Fibroblast of skin of right quadriceps (primary cell): ENCODE data around the gene ZC3H12A.
A peak's percentile ranks its signal among the peaks of the same experiment; 100 is the strongest.

Experiments
- DNase-seq: peaks from one replicate; pipeline ENCODE4 v3.0.0-alpha.2; 2013

Gene ZC3H12A

GRCh38 chr1:37474046-37474696, at the start of gene ZC3H12A:
Gene ZC3H12A, plus strand, starts transcription at chr1:37474580. Its CDS starts 917 bp downstream, at chr1:37475497.
- DNase-seq: peak; percentile 86

- DNase-seq: no peak
Measured at GRCh38 chr1:37425221-37425620, 49.2 kb upstream of the ZC3H12A start.

DNA sequence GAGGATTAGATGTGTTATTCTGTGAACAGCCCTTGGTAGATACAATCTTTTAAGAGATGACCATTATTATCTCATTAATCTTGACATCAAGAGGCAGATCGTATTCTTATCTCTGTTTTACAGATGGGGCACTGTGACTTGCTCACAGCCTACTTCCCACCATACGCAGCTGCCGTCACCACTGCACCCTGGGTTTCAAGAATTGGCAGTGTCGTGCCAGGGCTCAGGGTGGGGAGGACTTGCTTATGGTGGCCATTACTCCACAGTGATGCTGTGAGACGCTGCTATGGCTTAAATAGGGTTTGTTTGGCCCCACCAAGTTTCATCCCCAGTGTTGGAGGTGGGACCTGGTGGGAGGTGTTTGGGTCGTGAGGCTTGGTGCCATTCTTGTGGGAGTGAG, 45.4 kb upstream of the ZC3H12A start:
- DNase-seq: no peak

DNA sequence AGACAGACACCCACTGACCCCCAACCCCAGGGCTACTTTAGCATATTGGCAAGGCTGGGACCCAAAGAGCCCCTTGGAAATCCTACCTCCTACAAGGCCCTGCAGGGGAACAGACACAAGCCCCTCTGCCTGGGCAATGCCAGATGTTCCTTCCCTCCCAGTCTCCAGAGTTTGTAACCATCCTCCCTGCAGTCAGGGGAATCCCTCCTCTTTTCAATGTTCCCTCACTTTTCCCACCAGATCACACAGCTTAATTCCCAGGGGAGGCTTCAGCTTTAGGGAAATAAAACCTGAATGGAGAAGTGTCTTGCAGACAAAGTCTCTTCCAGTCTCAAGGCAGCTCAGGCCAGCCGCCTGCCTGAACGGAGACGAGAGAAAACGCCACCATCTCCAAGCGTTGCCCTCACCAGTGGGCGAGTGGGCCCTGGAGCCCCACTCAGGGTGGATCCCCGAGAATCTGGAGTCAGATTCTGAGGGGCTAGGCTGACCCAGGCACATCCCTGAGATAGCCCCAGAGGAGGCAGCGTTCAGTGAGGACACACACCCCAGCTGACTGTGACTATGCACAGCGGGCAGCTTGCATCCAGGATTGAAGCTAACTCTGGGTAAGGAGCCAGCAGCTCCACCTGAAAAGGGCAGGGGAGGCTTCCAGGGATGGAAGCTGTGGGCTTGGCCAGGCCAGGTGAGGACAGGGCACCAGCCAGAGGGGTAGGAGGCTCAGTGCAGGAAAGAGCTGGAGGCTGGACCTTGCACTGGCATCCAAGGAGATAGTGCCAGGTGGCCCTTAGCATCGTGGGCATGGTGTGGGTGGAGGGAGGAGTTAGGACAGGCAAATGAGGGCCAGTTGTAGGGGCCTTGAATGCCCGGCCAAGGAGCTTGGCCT, 44.0 kb upstream of the ZC3H12A start:
- DNase-seq: no peak

- DNase-seq: no peak
Measured at GRCh38 chr1:37432716-37433115, 41.7 kb upstream of the ZC3H12A start.

GRCh38 chr1:37433171-37433570, 41.2 kb upstream of the ZC3H12A start:
- no peak for DNase-seq

GRCh38 chr1:37434292-37435225, 39.8 kb upstream of the ZC3H12A start:
- peak; percentile 23 for DNase-seq

GRCh38 chr1:37437087-37437486, 37.3 kb upstream of the ZC3H12A start:
- DNase-seq: no peak

DNA sequence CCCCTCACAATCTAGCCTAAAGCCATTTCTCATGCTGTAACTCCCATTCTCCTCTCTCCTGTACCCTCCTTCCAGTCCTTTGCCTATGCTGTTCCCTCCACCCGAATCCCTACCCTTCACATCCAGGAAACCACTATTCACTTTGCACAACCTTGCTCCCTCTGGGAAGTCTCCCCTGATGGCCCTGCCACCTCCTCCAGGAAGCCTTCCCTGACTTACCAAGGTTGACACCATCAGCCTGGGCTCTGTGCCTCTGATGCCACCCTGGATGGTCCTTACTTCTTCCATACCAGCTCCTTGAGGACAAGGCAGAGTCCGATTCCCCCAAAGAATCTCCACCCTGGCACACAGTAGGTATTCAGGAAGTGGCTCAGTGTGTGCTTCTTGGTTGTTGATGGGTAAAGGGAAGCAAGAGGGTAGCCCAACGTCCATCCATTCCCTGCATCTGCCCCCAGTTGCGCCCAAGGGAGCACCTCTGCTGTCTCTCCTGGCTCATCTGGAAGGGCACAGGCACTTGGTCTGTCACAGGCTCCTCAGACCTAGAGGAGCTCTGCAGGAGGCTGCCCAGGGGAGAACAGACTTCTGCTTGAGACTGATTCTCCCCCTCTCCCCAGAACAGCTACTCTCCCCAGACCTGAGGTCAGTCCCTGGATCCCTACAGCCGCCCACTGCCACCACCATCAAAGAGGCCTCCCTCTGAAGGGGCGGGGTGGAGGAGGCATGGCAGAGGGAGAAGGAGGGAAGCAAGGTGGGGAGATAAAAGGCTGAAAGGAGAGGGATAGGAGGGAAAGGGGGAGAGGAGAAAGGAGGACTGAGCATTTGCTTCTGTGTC, 36.1 kb upstream of the ZC3H12A start:
- DNase-seq: no peak

- no peak for DNase-seq
Measured at GRCh38 chr1:37438869-37439343, 35.5 kb upstream of the ZC3H12A start.

- no peak for DNase-seq
Measured at GRCh38 chr1:37439349-37439995, 34.9 kb upstream of the ZC3H12A start.

DNA sequence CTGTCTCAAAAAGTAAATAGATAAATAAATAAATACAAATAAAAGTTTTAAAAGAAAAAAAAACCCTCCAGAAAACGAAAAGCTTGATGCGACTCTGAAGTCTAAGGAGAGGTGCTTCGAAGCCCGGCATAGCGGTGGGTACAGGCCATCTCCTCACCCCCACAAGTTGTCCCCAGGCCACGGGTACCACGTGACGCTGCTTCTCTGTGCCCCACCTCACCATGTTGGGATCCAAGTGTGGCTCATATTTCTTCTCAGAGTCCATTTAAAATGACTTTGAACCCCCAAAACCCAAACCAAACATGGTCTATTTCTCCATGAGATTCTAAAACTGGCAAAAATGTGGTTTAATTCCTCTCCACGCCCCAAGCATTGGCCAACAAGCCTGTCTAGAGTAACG, 32.9 kb upstream of the ZC3H12A start:
- DNase-seq: no peak

DNA sequence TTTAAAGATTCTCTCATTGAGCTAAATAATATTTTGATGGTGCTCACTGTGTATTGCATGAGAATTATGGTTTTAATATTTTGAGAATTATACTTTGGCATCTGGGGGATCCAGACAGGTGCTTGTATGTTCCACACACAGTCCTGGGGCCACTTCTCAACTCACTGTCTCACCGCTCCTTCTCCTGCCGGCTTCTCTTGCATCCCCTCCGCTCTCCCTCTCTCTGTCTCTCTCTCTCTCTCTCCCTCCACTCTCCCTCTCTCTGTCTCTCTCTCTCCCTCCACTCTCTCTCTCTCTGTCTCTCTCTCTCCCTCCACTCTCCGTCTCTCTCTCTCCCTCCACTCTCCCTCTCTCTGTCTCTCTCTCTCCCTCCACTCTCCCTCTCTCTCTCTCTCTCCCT, 32.2 kb upstream of the ZC3H12A start:
- DNase-seq: no peak

DNA sequence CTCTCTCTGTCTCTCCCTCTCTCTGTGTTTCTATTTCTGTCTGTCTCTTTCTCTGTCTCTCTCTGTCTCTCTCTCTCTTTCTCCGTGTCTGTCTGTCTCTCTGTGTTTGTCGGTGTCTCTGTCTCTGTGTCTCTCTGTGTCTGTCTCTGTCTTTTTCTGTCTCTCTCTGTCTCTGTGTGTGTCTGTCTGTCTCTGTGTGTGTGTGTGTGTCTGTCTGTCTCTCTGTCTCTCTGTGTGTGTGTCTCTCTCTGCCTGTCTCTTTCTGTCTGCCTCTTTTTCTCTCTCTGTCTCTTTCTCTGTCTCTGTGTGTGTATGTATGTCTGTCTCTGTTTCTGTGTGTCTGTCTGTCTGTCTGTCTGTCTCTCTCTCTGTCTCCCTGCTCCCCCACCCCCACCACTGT, 31.7 kb upstream of the ZC3H12A start:
- DNase-seq: no peak

DNA sequence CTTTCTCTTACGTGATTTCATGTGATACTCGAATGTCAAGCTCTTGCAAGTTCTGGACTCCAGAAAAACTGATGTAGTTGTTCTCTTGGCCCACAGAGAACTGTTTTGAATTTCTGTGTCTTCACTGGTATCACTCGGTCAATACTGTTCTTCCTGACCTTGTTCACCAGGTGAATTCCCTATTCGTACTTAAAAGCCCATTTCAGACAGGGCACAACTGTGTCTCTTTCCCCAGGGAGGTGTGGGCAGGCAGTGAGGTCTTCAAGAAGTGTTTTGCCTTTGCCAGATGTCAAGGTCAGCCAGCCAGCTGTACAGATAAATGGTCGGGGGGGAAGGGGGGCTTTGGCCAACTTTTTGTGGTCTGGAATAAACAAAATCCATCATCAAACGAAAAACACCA, 27.5 kb upstream of the ZC3H12A start:
- DNase-seq: no peak

DNA sequence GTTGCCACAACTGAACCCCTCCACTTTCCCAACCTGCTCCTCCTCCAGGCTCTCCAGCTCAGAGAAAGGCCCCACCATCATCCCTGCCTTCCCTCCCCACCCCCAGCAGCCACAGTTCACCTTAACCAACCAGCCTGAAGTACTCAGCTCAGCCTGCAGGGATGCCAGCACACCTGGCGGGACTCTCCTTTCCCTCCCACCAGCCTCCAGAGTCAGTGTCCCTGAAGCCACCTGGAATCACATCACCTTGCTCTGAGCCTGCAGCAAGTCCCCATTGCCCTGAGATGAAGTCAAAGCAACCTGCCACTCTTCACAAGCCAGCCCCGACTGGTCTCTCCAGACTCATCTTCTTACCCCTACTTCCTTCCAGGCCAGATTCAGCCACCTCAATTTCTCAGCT, 26.2 kb upstream of the ZC3H12A start:
- no peak for DNase-seq

DNA sequence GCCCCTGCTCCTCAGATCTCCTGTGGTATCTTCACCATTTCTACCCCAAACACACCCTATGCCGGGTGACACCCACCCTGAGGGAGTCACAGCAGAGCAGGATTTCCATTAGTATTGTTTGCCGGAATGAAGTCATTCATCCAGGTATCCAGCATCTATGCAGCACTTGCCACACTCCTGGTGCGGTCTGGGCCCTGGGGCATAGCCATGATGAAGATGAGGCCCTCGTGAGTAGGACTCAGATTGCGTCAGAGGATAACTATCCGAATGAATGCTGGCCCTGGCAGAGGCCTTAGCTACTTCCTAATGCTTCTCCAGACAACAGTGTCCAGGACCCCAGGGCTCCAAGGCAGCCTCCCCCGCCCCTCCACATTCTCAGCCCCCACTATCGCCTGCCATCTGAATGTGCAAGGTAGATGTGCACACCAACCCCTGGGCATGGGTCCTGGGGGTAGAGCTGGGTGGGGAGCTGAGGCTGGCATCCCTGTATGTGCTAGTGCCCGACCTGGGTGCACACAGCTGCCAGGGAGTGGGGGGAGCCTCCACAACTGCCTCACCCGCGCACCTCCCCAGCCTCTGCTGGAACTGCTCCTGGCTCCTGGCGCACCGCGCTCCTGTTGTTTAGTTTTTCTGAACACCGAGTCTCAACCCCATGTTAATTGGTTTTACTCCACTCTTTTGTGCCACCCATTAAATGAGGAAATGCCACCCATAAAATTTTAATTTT, 25.5 kb upstream of the ZC3H12A start:
- peak; percentile 10 for DNase-seq

GRCh38 chr1:37449936-37450335, 24.4 kb upstream of the ZC3H12A start:
- no peak for DNase-seq

DNA sequence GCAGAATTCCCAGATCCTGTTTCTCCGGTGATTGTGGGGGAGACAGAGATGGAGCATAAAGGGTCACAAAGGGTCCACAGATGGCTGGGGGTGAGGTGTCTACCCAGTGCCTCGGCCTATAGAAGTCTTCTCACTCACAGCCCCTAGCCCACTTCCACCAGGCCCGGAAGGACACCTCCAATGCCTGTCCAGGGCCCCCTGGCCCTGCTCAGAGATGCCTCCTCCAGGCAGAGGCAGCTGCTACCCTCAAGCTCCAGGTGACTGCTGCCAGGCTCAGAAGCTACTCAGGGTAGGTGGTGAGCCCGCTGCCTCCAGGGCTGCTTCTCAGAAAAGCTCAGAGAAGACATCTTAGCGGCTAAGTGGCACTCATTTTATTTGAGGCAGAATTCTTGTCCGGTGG, 22.0 kb upstream of the ZC3H12A start:
- DNase-seq: no peak

DNA sequence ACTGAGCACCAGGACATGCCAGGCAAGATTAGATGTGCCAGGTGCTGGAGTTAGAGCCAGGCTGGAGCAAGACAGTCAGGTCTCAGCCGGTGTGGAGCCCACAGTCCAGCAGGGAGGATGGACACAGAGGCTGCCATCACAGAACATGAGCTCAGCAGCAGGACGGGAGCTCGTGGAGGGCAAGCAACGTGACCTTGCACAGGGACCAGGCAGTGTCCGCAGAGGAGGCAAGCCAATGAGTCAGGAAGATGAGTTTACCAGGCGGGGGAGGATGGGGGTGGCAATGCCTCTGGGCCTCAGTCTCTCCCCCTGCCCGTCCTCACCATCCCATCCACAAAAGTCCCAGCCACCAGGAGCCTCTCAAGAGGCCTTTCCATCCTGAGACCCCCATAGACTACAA, 20.7 kb upstream of the ZC3H12A start:
- DNase-seq: no peak

GRCh38 chr1:37455516-37455915, 18.9 kb upstream of the ZC3H12A start:
- no peak for DNase-seq
